ENCODE results near the gene POC1A.

- TF ChIP-seq, protein P1, sequence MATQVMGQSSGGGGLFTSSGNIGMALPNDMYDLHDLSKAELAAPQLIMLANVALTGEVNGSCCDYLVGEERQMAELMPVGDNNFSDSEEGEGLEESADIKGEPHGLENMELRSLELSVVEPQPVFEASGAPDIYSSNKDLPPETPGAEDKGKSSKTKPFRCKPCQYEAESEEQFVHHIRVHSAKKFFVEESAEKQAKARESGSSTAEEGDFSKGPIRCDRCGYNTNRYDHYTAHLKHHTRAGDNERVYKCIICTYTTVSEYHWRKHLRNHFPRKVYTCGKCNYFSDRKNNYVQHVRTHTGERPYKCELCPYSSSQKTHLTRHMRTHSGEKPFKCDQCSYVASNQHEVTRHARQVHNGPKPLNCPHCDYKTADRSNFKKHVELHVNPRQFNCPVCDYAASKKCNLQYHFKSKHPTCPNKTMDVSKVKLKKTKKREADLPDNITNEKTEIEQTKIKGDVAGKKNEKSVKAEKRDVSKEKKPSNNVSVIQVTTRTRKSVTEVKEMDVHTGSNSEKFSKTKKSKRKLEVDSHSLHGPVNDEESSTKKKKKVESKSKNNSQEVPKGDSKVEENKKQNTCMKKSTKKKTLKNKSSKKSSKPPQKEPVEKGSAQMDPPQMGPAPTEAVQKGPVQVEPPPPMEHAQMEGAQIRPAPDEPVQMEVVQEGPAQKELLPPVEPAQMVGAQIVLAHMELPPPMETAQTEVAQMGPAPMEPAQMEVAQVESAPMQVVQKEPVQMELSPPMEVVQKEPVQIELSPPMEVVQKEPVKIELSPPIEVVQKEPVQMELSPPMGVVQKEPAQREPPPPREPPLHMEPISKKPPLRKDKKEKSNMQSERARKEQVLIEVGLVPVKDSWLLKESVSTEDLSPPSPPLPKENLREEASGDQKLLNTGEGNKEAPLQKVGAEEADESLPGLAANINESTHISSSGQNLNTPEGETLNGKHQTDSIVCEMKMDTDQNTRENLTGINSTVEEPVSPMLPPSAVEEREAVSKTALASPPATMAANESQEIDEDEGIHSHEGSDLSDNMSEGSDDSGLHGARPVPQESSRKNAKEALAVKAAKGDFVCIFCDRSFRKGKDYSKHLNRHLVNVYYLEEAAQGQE (IDR thresholded peaks at IDR 0.05; ENCODE audit: insufficient read depth in 1 of 2, low read depth in 2 of 2, low read length in 1 of 2): no peak
- TF ChIP-seq CTCF (IDR thresholded peaks at IDR 0.05) (no peak), POLR2AphosphoS5 (IDR thresholded peaks at IDR 0.05; ENCODE audit: low read depth, low read length) (no peak), TCF7L2 (IDR thresholded peaks at IDR 0.05; ENCODE audit: low read depth, low read length) (no peak)
These were observed 10.6 kb downstream of the POC1A start for GRCh38 chr3:52143616-52144015.

Data from Panc1 (cell line).